OCI-LY1 (cell line): ENCODE data around the gene USP6NL.

ENCODE experiments used
- H2AFZ ChIP-seq: fragments of 200-600 bp; sonication (generic), shearing (Covaris generic); 2 replicates; pipeline ENCODE4 v1.6.0; 2014; ENCODE audit warnings: antibody characterized with exemption, mild to moderate bottlenecking, low read length
- H3F3A ChIP-seq: fragments of 200-600 bp; sonication (generic), shearing (Covaris generic); 2 replicates; pipeline ENCODE4 v1.6.0; 2014; ENCODE audit warnings: mild to moderate bottlenecking, antibody characterized with exemption, low read length, moderate library complexity; ENCODE audit not compliant: insufficient read depth
- H3K27ac ChIP-seq: fragments of 200-600 bp; sonication (generic); 2 replicates; pipeline ENCODE4 v1.5.1; 2014; ENCODE audit warnings: low read length, mixed run types, mild to moderate bottlenecking, low read depth; ENCODE audit not compliant: poor library complexity, severe bottlenecking
- H3K27me3 ChIP-seq: fragments of 200-600 bp; sonication (generic); 2 replicates; pipeline ENCODE4 v1.6.0; 2014; ENCODE audit warnings: antibody characterized with exemption, mild to moderate bottlenecking, low read length, moderate library complexity; ENCODE audit not compliant: insufficient read depth
- H3K36me3 ChIP-seq: fragments of 200-600 bp; sonication (generic); 2 replicates; pipeline ENCODE4 v1.6.1; 2014; ENCODE audit warnings: mild to moderate bottlenecking, antibody characterized with exemption, low read length, moderate library complexity, mixed read lengths; ENCODE audit not compliant: insufficient read depth
- H3K4me1 ChIP-seq: fragments of 200-600 bp; sonication (generic); 2 replicates; pipeline ENCODE4 v1.5.1; 2014; ENCODE audit warnings: mild to moderate bottlenecking, low read length, moderate library complexity; ENCODE audit not compliant: insufficient read depth, severe bottlenecking
- H3K4me2 ChIP-seq: fragments of 200-600 bp; sonication (generic), shearing (Covaris generic); 2 replicates; pipeline ENCODE4 v1.6.1; 2014; ENCODE audit warnings: low read length
- H3K4me3 ChIP-seq: fragments of 200-600 bp; sonication (generic); 2 replicates; pipeline ENCODE4 v1.5.1; 2014; ENCODE audit warnings: low read length, low read depth, mild to moderate bottlenecking, mixed read lengths; ENCODE audit not compliant: poor library complexity, severe bottlenecking
- H3K79me2 ChIP-seq: fragments of 200-600 bp; shearing (Covaris generic); 2 replicates; pipeline ENCODE4 v1.6.1; 2016; ENCODE audit warnings: mixed run types, low read length, mixed read lengths; ENCODE audit not compliant: insufficient read depth
- H3K9ac ChIP-seq: fragments of 200-600 bp; sonication (generic), shearing (Covaris generic); 2 replicates; pipeline ENCODE4 v1.6.1; 2014; ENCODE audit warnings: mild to moderate bottlenecking, low read length, mixed read lengths
- H3K9me2 ChIP-seq: fragments of 200-600 bp; sonication (generic), shearing (Covaris generic); 2 replicates; pipeline ENCODE4 v1.6.1; 2014; ENCODE audit warnings: low read depth, mild to moderate bottlenecking, low read length, mixed read lengths
- H3K9me3 ChIP-seq: fragments of 200-600 bp; shearing (Covaris generic); 2 replicates; pipeline ENCODE4 v1.6.1; 2014; ENCODE audit warnings: low read length, mixed read lengths
- H4K20me1 ChIP-seq: fragments of 200-600 bp; sonication (generic), shearing (Covaris generic); 2 replicates; pipeline ENCODE4 v1.6.0; 2016; ENCODE audit warnings: mild to moderate bottlenecking, low read length; ENCODE audit not compliant: insufficient read depth
- CTCF ChIP-seq: fragments of 200-600 bp; sonication (generic), shearing (Covaris generic); IDR thresholded peaks from 2 replicates; pipeline ENCODE4 v1.5.1; 2017; ENCODE audit warnings: mild to moderate bottlenecking, antibody characterized with exemption, low read length, moderate library complexity, mixed read lengths
- EZH2 ChIP-seq: fragments of 200-600 bp; sonication (generic), shearing (Covaris generic); IDR thresholded peaks from 2 replicates; pipeline ENCODE4 v1.8.0; 2017; ENCODE audit warnings: borderline replicate concordance, mixed run types, mild to moderate bottlenecking, antibody characterized with exemption, low read length, moderate library complexity, mixed read lengths

USP6NL gene

GRCh38 chr10:11538834-11539190 is 72.6 kb downstream of the USP6NL start:
- H3K9me3 ChIP-seq = no peaks in the 10 kb centered on the region
- no peaks in the 10 kb centered on the region for H3K27me3 ChIP-seq
- H3K79me2 ChIP-seq = no peaks in the 10 kb centered on the region
- no peak for TF ChIP-seq EZH2
- no peak for TF ChIP-seq CTCF
- peaks cover 34% of the 10 kb centered on the region for H3K4me1 ChIP-seq
- no peaks in the 10 kb centered on the region for H3F3A ChIP-seq
- H3K9ac ChIP-seq = no peak overlapping the region
- no peak overlapping the region for H3K4me3 ChIP-seq
- peaks cover 4% of the 10 kb centered on the region; the same call in 1 of the 2 replicates for H4K20me1 ChIP-seq
- peak overlapping the region; percentile 2 for H3K27ac ChIP-seq
- no peaks in the 10 kb centered on the region for H3K36me3 ChIP-seq
- no peaks in the 10 kb centered on the region for H3K9me2 ChIP-seq
- H2AFZ ChIP-seq = no peak overlapping the region
- no peak overlapping the region for H3K4me2 ChIP-seq

GRCh38 chr10:11536228-11536627 is 75.2 kb downstream of the USP6NL start:
- H3K4me3 ChIP-seq = no peak overlapping the region
- TF ChIP-seq EZH2 (no peak), CTCF (no peak)

GRCh38 chr10:11535346-11535959 is 76.0 kb downstream of the USP6NL start:
- H3K27me3 ChIP-seq = no peaks in the 10 kb centered on the region
- peaks cover 58% of the 10 kb centered on the region for H3K4me1 ChIP-seq
- no peaks in the 10 kb centered on the region; the same call in 1 of the 2 replicates for H4K20me1 ChIP-seq
- no peaks in the 10 kb centered on the region for H3K9me3 ChIP-seq
- no peaks in the 10 kb centered on the region for H3F3A ChIP-seq
- H3K9me2 ChIP-seq = no peaks in the 10 kb centered on the region
- H3K9ac ChIP-seq = no peak overlapping the region
- peak overlapping the region; percentile 42 for H3K27ac ChIP-seq
- no peak overlapping the region for H3K4me3 ChIP-seq
- H3K4me2 ChIP-seq = 0 out of 2 replicates have a peak overlapping the region, but pooled peaks have one; percentile 20
- TF ChIP-seq CTCF (no peak), EZH2 (no peak)
- H3K36me3 ChIP-seq = no peaks in the 10 kb centered on the region
- 0 out of 2 replicates have a peak, but pooled peaks cover 7% of the 10 kb centered on the region for H3K79me2 ChIP-seq
- no peak overlapping the region for H2AFZ ChIP-seq

More at GRCh38 chr10:11536228-11536627, 75.2 kb downstream of the USP6NL start:
- H3K27ac ChIP-seq = peak overlapping the region; percentile 42
- no peaks in the 10 kb centered on the region for H3K36me3 ChIP-seq
- H4K20me1 ChIP-seq = no peaks in the 10 kb centered on the region; the same call in 1 of the 2 replicates
- H3K79me2 ChIP-seq = 0 out of 2 replicates have a peak, but pooled peaks cover 3% of the 10 kb centered on the region
- H3K4me2 ChIP-seq = 0 out of 2 replicates have a peak overlapping the region, but pooled peaks have one; percentile 20
- no peaks in the 10 kb centered on the region for H3K9me2 ChIP-seq
- H3K27me3 ChIP-seq = no peaks in the 10 kb centered on the region
- H3K4me1 ChIP-seq = peaks cover 51% of the 10 kb centered on the region
- H3F3A ChIP-seq = no peaks in the 10 kb centered on the region
- H2AFZ ChIP-seq = no peak overlapping the region
- H3K9me3 ChIP-seq = no peaks in the 10 kb centered on the region
- no peak overlapping the region for H3K9ac ChIP-seq
